HG03521 (cell line): Measurements from ENCODE around the gene PTCH1.

ENCODE experiments used
- ATAC-seq: cut with Tn5 transposase; IDR thresholded peaks from one replicate; pipeline ENCODE4 v1.9.1; 2021; ENCODE audit warnings: mild to moderate bottlenecking, moderate library complexity; ENCODE audit not compliant: unreplicated experiment

The PTCH1 gene

GRCh38 chr9:95513711-95514110, 3.1 kb downstream of the PTCH1 start:
- ATAC-seq, result no peak

- ATAC-seq, result no peak
Observed at GRCh38 chr9:95512709-95513095, 4.1 kb downstream of the PTCH1 start.

- ATAC-seq, result no peak
Observed at GRCh38 chr9:95511952-95512708, 4.6 kb downstream of the PTCH1 start.

- ATAC-seq, result no peak
Observed at GRCh38 chr9:95511616-95511931, 5.2 kb downstream of the PTCH1 start.

- ATAC-seq, result peak; percentile 43
Observed at GRCh38 chr9:95510709-95511615, 5.8 kb downstream of the PTCH1 start.

GRCh38 chr9:95509851-95510708, 6.7 kb downstream of the PTCH1 start:
- ATAC-seq, result no peak

- peak; percentile 31 for ATAC-seq
Observed at GRCh38 chr9:95508968-95509850, 7.6 kb downstream of the PTCH1 start.

- no peak for ATAC-seq
Observed at GRCh38 chr9:95508242-95508967, 8.4 kb downstream of the PTCH1 start.

- ATAC-seq, result no peak
Observed at GRCh38 chr9:95507464-95508241, 9.1 kb downstream of the PTCH1 start.

GRCh38 chr9:95506678-95507463, 9.9 kb downstream of the PTCH1 start:
- peak; percentile 5 for ATAC-seq

- ATAC-seq, result peak; percentile 11
Observed at GRCh38 chr9:95506428-95506677, 10.4 kb downstream of the PTCH1 start.

- ATAC-seq, result peak; percentile 17
Observed at GRCh38 chr9:95505717-95506427, 10.9 kb downstream of the PTCH1 start.

- ATAC-seq, result no peak
Observed at GRCh38 chr9:95505072-95505716, 11.6 kb downstream of the PTCH1 start.

- ATAC-seq, result no peak
Observed at GRCh38 chr9:95504053-95504963, 12.5 kb downstream of the PTCH1 start.

GRCh38 chr9:95503369-95503768, 13.4 kb downstream of the PTCH1 start:
- no peak for ATAC-seq

- ATAC-seq, result no peak
Observed at GRCh38 chr9:95502248-95502647, 14.5 kb downstream of the PTCH1 start.
